Esophagus muscularis mucosa (tissue), 2 donors: ENCODE data around the gene TMPRSS4.

Experiments used
- EP300 ChIP-seq: sonication (generic); formaldehyde crosslinking; IDR thresholded peaks from one replicate; pipeline ENCODE4 v1.6.1; 2017; ENCODE audit warnings: antibody characterized with exemption
- POLR2A ChIP-seq: fragments of 450-650 bp; IDR thresholded peaks from one replicate; pipeline ENCODE4 v1.6.1; 2017; ENCODE audit warnings: antibody characterized with exemption, moderate library complexity, mild to moderate bottlenecking, low read depth

GRCh38 chr11:118045191-118045590, 31.7 kb upstream of the TMPRSS4 start:
- TF ChIP-seq POLR2A (no peak), EP300 (no peak)
